ENCODE measurements around the gene ZNF783.
A peak's percentile ranks its signal among the peaks of the same experiment; 100 is the strongest.
"Not testable (repeated sequence)": the region's sequence is repeated elsewhere in the genome, so short reads cannot be mapped to it uniquely, and the experiment has no call there.

ZNF783 gene

DNA sequence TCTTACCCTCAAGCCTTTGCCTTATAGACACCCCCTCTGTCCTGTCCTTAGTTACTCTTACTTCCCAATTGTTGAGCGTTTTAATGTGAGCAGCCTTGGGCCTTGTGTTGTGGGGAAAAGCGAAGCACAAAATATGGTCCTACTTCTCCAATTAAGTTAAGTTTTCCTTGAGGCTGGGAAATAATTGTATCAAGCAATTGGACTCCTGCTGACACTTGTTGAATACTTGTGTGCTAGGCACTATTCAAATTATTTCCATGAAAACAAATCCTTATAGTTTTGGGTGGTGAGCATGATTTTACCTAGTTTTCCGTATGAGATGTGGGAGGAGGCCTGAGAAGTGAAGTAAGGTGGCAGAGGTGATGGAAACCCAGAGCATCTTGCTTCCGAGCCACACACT is 5.4 kb upstream of the ZNF783 start:
- H3K9me3 ChIP-seq (ENCODE audit: control insufficient read depth, insufficient read depth, low read depth, low read length): no peaks in the 10 kb centered on the region
- no peak overlapping the region for H3K27ac ChIP-seq (ENCODE audit: low read depth, low read length)
- peaks cover 43% of the 10 kb centered on the region for H3K36me3 ChIP-seq (ENCODE audit: control insufficient read depth, insufficient read depth, low read length)
- H3K27me3 ChIP-seq (ENCODE audit: control insufficient read depth, insufficient read depth, low read length): peaks cover 4% of the 10 kb centered on the region
- no peak overlapping the region for H3K9ac ChIP-seq (ENCODE audit: low read length)
- H3K4me3 ChIP-seq (ENCODE audit: low read depth, low read length): no peak overlapping the region
- H3K4me1 ChIP-seq (ENCODE audit: control insufficient read depth, insufficient read depth, low read length): no peaks in the 10 kb centered on the region

- Histone ChIP-seq H3K27me3 (ENCODE audit: control insufficient read depth, insufficient read depth, low read length) (peaks cover 6% of the 10 kb centered on the region), H3K27ac (ENCODE audit: low read depth, low read length) (no peak overlapping the region), H3K9ac (ENCODE audit: low read length) (no peak overlapping the region), H3K36me3 (ENCODE audit: control insufficient read depth, insufficient read depth, low read length) (peaks cover 38% of the 10 kb centered on the region), H3K4me1 (ENCODE audit: control insufficient read depth, insufficient read depth, low read length) (no peaks in the 10 kb centered on the region), H3K9me3 (ENCODE audit: control insufficient read depth, insufficient read depth, low read depth, low read length) (no peaks in the 10 kb centered on the region), H3K4me3 (ENCODE audit: low read depth, low read length) (no peak overlapping the region)
These were observed 4.8 kb upstream of the ZNF783 start for GRCh38 chr7:149257146-149257545.

- Histone ChIP-seq H3K9me3 (ENCODE audit: control insufficient read depth, insufficient read depth, low read depth, low read length) (no peaks in the 10 kb centered on the region), H3K9ac (ENCODE audit: low read length) (peak overlapping the region; percentile 90), H3K4me3 (ENCODE audit: low read depth, low read length) (peak overlapping the region; percentile 74), H3K36me3 (ENCODE audit: control insufficient read depth, insufficient read depth, low read length) (peaks cover 10% of the 10 kb centered on the region), H3K27ac (ENCODE audit: low read depth, low read length) (no peak overlapping the region), H3K4me1 (ENCODE audit: control insufficient read depth, insufficient read depth, low read length) (no peaks in the 10 kb centered on the region), H3K27me3 (ENCODE audit: control insufficient read depth, insufficient read depth, low read length) (peaks cover 6% of the 10 kb centered on the region)
These were observed 624 bp upstream of the ZNF783 start for GRCh38 chr7:149261316-149261828.

GRCh38 chr7:149266451-149266850 is 4.5 kb downstream of the ZNF783 start:
- Histone ChIP-seq H3K36me3 (ENCODE audit: control insufficient read depth, insufficient read depth, low read length) (peaks cover 30% of the 10 kb centered on the region), H3K4me3 (ENCODE audit: low read depth, low read length) (no peak overlapping the region), H3K27ac (ENCODE audit: low read depth, low read length) (no peak overlapping the region), H3K4me1 (ENCODE audit: control insufficient read depth, insufficient read depth, low read length) (no peaks in the 10 kb centered on the region), H3K9me3 (ENCODE audit: control insufficient read depth, insufficient read depth, low read depth, low read length) (no peaks in the 10 kb centered on the region), H3K9ac (ENCODE audit: low read length) (no peak overlapping the region), H3K27me3 (ENCODE audit: control insufficient read depth, insufficient read depth, low read length) (peaks cover 3% of the 10 kb centered on the region)

DNA sequence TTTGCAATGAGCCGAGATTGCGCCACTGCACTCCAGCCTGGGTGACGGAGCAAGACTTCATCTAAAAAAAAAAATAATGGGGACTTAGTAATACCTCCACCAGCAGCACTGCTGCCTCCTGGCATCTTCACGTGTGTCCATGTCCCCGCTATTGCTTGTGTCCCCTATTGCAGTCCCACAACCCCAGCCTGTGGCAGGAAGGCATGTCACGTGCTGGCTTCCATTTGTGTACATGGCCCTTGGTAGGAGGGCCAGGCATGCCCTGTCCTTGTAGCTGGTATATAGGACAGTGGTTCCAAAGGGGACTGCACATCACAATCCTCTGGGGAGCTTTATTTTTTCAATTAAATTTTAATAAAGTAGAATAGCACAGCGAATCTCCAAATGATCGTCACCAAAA is 5.7 kb downstream of the ZNF783 start:
- H3K36me3 ChIP-seq (ENCODE audit: control insufficient read depth, insufficient read depth, low read length): peaks cover 32% of the 10 kb centered on the region

GRCh38 chr7:149274424-149274823 is 12.4 kb downstream of the ZNF783 start:
- H3K27me3 ChIP-seq (ENCODE audit: control insufficient read depth, insufficient read depth, low read length); H3K9me3 ChIP-seq (ENCODE audit: control insufficient read depth, insufficient read depth, low read depth, low read length); H3K9ac ChIP-seq (ENCODE audit: low read length); H3K4me3 ChIP-seq (ENCODE audit: low read depth, low read length); H3K4me1 ChIP-seq (ENCODE audit: control insufficient read depth, insufficient read depth, low read length); H3K27ac ChIP-seq (ENCODE audit: low read depth, low read length): not testable (repeated sequence)
- H3K36me3 ChIP-seq (ENCODE audit: control insufficient read depth, insufficient read depth, low read length): peaks cover 30% of the 10 kb centered on the region

More for the DNA sequence above, 5.7 kb downstream of the ZNF783 start:
- Histone ChIP-seq H3K9me3 (ENCODE audit: control insufficient read depth, insufficient read depth, low read depth, low read length) (no peaks in the 10 kb centered on the region), H3K4me3 (ENCODE audit: low read depth, low read length) (no peak overlapping the region), H3K27me3 (ENCODE audit: control insufficient read depth, insufficient read depth, low read length) (no peaks in the 10 kb centered on the region), H3K9ac (ENCODE audit: low read length) (no peak overlapping the region), H3K4me1 (ENCODE audit: control insufficient read depth, insufficient read depth, low read length) (no peaks in the 10 kb centered on the region), H3K27ac (ENCODE audit: low read depth, low read length) (no peak overlapping the region)

GRCh38 chr7:149277871-149278270 is 15.9 kb downstream of the ZNF783 start:
- Histone ChIP-seq H3K27ac (ENCODE audit: low read depth, low read length) (no peak overlapping the region), H3K9ac (ENCODE audit: low read length) (no peak overlapping the region), H3K4me3 (ENCODE audit: low read depth, low read length) (no peak overlapping the region), H3K27me3 (ENCODE audit: control insufficient read depth, insufficient read depth, low read length) (no peaks in the 10 kb centered on the region), H3K4me1 (ENCODE audit: control insufficient read depth, insufficient read depth, low read length) (no peaks in the 10 kb centered on the region), H3K36me3 (ENCODE audit: control insufficient read depth, insufficient read depth, low read length) (peaks cover 39% of the 10 kb centered on the region), H3K9me3 (ENCODE audit: control insufficient read depth, insufficient read depth, low read depth, low read length) (no peaks in the 10 kb centered on the region)

- H3K4me1 ChIP-seq (ENCODE audit: control insufficient read depth, insufficient read depth, low read length): no peaks in the 10 kb centered on the region
- H3K27me3 ChIP-seq (ENCODE audit: control insufficient read depth, insufficient read depth, low read length): no peaks in the 10 kb centered on the region
- H3K4me3 ChIP-seq (ENCODE audit: low read depth, low read length): no peak overlapping the region
- no peak overlapping the region for H3K27ac ChIP-seq (ENCODE audit: low read depth, low read length)
- no peaks in the 10 kb centered on the region for H3K9me3 ChIP-seq (ENCODE audit: control insufficient read depth, insufficient read depth, low read depth, low read length)
- H3K36me3 ChIP-seq (ENCODE audit: control insufficient read depth, insufficient read depth, low read length): peaks cover 36% of the 10 kb centered on the region
- H3K9ac ChIP-seq (ENCODE audit: low read length): no peak overlapping the region
These were observed 16.4 kb downstream of the ZNF783 start for GRCh38 chr7:149278396-149278795.

DNA sequence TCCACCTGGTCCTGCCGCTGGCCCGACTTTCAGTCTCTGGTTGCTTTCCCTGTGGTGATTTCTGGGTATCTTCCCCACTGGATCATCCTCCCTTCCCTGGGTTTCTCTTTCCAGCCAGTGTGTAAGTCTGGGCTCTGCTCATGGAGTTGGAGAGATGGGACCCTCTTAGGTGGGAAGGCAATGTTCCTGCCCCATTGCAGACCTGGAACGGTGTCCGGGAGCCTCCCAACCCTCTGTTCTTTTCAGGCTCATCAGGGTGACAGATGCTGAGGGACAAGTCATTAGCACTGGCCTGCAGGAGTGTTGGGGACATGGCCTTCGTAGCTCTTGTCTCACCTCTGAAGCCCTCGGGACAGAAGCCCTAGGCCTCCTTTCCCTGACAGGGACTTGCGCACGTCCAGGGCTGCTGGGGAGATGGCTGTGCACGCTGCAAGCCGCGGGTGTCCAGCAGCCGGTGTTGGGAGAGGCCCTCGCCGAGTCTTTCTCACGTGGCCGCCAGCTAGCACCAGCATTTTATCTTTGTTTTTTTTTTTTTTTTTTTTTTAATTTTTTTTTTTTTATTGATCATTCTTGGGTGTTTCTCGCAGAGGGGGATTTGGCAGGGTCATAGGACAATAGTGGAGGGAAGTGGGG is 17.2 kb downstream of the ZNF783 start:
- Histone ChIP-seq H3K36me3 (ENCODE audit: control insufficient read depth, insufficient read depth, low read length) (peaks cover 36% of the 10 kb centered on the region), H3K9me3 (ENCODE audit: control insufficient read depth, insufficient read depth, low read depth, low read length) (no peaks in the 10 kb centered on the region), H3K4me1 (ENCODE audit: control insufficient read depth, insufficient read depth, low read length) (no peaks in the 10 kb centered on the region), H3K9ac (ENCODE audit: low read length) (no peak overlapping the region), H3K27me3 (ENCODE audit: control insufficient read depth, insufficient read depth, low read length) (peaks cover 4% of the 10 kb centered on the region; the same call in 1 of the 2 replicates), H3K27ac (ENCODE audit: low read depth, low read length) (no peak overlapping the region), H3K4me3 (ENCODE audit: low read depth, low read length) (no peak overlapping the region)

DNA sequence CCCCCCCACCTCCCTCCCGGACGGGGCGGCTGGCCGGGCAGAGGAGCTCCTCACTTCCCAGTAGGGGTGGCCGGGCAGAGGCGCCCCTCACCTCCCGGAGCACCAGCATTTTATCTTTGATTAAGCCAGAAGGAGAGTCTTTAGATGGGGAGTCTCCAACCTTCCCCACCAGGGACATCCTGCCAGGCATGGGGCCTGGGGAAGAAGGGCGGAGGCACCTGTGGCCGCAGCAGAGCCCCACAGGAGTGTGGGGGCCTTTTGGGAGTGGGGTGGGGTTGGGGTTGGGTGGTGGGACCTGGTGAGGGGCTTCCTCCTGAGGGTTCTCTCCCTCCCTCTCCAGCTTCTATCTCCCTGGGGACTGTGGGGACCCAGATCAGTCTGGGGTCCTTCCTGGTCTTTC is 18.2 kb downstream of the ZNF783 start:
- H3K9me3 ChIP-seq (ENCODE audit: control insufficient read depth, insufficient read depth, low read depth, low read length): no peaks in the 10 kb centered on the region
- peaks cover 36% of the 10 kb centered on the region for H3K36me3 ChIP-seq (ENCODE audit: control insufficient read depth, insufficient read depth, low read length)
- peaks cover 7% of the 10 kb centered on the region; the same call in 1 of the 2 replicates for H3K27me3 ChIP-seq (ENCODE audit: control insufficient read depth, insufficient read depth, low read length)
- no peak overlapping the region for H3K9ac ChIP-seq (ENCODE audit: low read length)
- H3K27ac ChIP-seq (ENCODE audit: low read depth, low read length): no peak overlapping the region
- H3K4me3 ChIP-seq (ENCODE audit: low read depth, low read length): no peak overlapping the region
- peaks cover 5% of the 10 kb centered on the region for H3K4me1 ChIP-seq (ENCODE audit: control insufficient read depth, insufficient read depth, low read length)

DNA sequence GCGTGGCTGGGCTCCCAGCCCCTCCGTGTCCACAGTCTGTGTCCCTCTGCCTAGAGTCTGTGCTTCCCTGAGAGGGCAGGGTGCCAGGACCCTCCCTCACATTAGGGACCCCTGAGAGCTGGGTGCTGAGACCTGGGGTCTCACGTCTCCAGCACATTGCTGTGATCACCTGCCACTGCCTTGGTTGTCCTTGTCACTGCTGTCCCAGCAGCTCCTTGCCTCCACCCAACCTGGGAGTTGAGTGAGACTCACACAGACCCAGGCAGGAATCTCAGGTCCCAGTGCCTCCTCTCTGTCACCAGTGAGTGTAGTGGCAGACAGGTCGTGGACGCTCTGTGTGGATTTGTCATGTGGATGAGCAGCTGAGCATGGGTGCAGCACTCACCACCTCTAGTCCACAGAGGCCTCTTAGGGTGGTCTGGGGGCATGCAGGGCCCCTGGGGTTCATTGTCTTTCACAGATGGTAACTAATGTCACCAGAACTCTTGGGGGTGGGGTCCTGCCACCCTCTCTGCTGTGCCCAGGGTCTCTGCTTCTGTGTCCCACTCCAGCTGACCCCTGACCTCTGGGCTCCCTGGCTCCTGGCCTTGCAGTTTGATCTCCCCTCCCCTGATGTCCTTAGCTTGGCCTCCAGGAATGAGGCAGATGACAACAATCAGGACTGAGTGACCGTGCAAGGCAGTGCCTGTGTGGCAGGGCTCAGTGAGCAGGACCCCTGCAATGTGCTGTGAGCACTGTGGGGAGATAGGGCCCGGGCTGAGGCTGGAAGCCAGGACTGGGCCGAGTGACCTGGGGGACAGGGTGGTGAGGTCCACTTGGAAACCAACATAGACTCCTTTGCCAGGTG is 18.9 kb downstream of the ZNF783 start:
- H3K27ac ChIP-seq (ENCODE audit: low read depth, low read length): no peak overlapping the region
- no peaks in the 10 kb centered on the region for H3K9me3 ChIP-seq (ENCODE audit: control insufficient read depth, insufficient read depth, low read depth, low read length)
- peaks cover 12% of the 10 kb centered on the region; the same call in 1 of the 2 replicates for H3K27me3 ChIP-seq (ENCODE audit: control insufficient read depth, insufficient read depth, low read length)
- H3K9ac ChIP-seq (ENCODE audit: low read length): no peak overlapping the region
- H3K4me1 ChIP-seq (ENCODE audit: control insufficient read depth, insufficient read depth, low read length): peaks cover 10% of the 10 kb centered on the region
- H3K4me3 ChIP-seq (ENCODE audit: low read depth, low read length): no peak overlapping the region
- peaks cover 33% of the 10 kb centered on the region for H3K36me3 ChIP-seq (ENCODE audit: control insufficient read depth, insufficient read depth, low read length)
